GM19023 (cell line): Measurements from ENCODE around the gene DMGDH.
"Not testable (repeated sequence)": the region's sequence is repeated elsewhere in the genome, so short reads cannot be mapped to it uniquely, and the experiment has no call there.

Source experiments
- ATAC-seq: cut with Tn5 transposase; IDR thresholded peaks from one replicate; pipeline ENCODE4 v1.9.1; 2021; ENCODE audit warnings: mild to moderate bottlenecking, moderate library complexity; ENCODE audit not compliant: unreplicated experiment

Gene DMGDH

GRCh38 chr5:79020861-79021561 lies 48.5 kb downstream of the DMGDH start:
- no peak for ATAC-seq

DNA sequence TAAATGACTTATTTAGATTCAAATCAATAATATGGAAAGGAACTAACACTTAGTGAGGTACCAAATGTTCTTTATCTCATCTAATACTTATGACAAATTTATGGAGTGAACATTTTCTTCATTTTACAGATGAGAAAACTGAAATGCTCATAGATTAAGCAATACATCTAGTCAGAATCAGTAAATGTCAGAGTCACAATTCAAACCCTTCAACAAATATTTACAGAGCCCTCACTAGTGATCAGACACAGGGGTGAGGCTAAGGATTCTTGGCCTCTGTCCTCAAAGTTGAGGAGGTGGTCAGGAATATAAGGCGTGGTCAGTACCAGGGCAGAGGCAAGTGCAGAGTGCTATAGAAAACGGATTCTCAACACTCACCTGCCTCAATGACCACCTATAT lies 54.8 kb downstream of the DMGDH start:
- no peak for ATAC-seq

GRCh38 chr5:79011869-79012268 lies 57.6 kb downstream of the DMGDH start:
- ATAC-seq: no peak

DNA sequence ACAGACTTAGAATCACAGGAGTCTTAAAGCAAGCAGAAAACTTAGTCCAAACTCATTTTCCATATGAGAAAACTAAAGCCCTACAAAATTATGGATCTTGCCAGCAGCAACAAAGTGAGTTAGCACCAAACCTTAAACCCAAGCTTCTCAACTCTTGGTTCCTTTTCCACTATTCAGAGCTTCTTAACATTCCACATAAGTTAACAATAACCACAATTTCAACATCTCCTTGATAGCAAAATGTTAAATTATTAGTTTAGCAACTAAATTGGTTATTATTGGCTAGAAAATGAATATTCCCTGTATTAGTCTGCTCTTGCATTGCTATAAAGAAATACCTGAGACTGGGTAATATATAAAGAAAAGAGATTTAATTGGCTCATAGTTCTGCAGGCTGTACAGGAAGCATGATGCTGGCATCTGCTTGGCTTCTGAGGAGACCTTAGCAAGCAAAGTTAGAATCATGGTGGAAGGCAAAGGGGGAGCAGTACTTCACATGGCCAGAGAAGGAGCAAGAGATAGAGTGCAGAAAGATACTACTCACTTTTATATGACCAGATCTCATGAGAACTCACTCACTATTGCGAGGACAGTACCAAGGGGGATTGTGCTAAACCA lies 58.1 kb downstream of the DMGDH start:
- ATAC-seq: no peak

DNA sequence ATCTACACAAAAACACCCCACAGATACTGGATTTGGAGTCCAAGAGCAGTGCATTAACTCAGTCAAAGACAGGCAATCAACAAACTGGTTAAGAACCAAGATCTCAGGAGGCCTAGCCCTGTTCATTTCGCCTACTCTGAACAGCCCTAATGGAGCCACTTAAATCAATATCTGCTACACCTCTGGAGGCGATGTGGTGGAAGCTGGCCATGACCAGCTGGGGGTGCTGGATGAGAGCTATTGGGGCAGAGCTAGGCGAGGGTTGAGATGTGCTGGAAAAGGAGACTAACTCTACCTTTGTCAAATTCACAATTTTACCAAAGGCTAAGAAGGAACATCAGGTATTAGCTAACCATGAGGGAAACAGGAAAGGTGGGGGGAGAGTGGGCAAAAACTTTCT lies 61.1 kb downstream of the DMGDH start:
- no peak for ATAC-seq

DNA sequence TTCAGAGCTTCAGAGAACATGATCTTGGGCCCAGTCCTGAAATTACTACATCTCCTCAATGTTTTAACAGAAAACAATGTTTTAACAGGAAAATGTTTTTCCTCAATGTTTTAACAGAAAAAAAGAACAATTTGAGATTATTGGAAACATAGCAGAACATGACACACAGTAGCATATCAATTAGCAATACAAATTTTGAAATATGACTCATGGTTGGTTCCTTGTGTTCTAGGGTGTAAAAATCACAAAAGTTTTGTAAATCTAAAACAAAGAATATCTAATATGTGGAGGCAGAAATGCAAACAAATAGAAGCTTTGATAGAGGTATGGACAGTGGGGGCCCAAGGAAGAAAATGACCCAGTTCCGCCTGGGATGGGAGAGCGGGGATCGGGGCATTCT lies 61.6 kb downstream of the DMGDH start:
- no peak for ATAC-seq

- ATAC-seq: no peak
These were observed 63.4 kb downstream of the DMGDH start for GRCh38 chr5:79005936-79006631.

GRCh38 chr5:79005151-79005550 lies 64.3 kb downstream of the DMGDH start:
- no peak for ATAC-seq

- no peak for ATAC-seq
These were observed 67.1 kb downstream of the DMGDH start for GRCh38 chr5:79002374-79002773.

DNA sequence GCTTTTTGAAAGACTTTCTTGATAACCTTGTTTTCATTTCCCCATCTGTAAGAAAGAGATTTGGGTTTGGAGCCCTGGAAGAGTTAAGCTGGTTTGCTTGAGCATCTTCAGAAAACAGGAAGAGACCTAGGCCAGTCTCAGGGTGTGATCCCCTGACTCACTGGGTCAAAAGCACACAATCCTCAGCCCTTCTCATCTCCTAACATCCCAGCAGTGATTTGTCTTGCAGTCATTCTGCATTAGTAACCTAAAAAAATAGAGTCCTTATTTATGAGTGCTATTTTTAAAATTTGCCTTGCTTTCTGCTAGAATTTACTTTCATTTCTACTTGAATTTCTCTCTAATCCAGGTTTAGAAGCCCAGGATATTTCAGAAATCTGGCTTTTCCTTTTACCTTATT lies 68.0 kb downstream of the DMGDH start:
- no peak for ATAC-seq

DNA sequence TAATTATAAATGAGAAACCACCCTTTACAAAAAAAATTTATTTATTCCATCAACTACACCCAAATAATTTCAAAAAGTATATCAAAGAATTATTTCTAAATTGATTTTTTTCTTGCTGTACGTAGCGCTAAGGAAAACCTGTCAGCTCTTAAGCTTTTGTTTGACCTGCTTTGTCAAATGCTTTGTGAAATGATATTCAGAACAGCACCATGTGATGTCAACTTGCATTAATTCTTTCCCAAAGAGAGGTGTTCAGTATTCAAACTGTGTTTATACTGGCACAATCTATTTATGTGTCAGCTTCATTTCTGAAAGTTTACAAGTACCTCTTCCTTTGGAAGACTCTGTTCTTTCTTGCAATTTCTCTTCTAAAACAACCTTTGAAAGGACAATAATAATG lies 72.4 kb downstream of the DMGDH start:
- no peak for ATAC-seq

- ATAC-seq: no peak
These were observed 73.9 kb downstream of the DMGDH start for GRCh38 chr5:78995521-78996007.

DNA sequence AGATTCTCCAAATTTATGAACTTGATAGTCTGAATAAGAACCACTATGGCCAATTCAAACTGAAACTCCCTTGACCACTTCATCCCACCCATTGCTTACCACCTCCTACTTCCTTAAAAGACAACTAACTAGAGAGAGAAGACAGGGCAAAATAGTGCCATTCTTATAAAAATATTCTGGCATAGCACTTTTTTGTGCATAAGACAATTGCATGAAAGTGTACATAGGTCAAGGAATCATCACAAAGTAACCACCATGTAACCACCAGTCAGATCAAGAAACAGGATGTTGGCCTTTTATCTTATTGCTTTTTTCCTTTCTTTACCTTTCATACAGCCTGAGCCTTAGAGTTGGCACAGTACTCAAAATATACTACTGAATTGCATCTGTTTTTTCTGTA lies 76.3 kb downstream of the DMGDH start:
- no peak for ATAC-seq

DNA sequence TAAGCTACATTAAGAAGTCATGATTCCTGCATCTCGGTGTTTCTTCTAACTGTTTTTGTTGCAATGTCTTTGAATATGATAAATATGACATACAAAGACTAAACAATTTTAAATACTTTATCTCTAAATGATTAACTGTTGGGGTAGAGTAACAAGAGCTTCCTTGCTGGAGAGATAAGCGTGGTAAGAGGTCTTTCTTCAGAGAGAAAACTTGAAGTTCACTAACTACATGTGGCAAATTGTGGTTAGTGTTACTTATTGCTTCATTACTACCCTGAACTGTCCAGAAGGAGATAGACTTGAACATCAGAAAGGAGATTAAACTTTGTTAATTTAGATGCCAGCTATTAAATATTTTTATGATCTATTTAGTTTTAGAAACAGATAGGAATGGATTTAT lies 77.3 kb downstream of the DMGDH start:
- ATAC-seq: no peak

GRCh38 chr5:78989080-78989479 lies 80.4 kb downstream of the DMGDH start:
- no peak for ATAC-seq

GRCh38 chr5:78985725-78986223 lies 83.7 kb downstream of the DMGDH start:
- ATAC-seq: peak; percentile 51

DNA sequence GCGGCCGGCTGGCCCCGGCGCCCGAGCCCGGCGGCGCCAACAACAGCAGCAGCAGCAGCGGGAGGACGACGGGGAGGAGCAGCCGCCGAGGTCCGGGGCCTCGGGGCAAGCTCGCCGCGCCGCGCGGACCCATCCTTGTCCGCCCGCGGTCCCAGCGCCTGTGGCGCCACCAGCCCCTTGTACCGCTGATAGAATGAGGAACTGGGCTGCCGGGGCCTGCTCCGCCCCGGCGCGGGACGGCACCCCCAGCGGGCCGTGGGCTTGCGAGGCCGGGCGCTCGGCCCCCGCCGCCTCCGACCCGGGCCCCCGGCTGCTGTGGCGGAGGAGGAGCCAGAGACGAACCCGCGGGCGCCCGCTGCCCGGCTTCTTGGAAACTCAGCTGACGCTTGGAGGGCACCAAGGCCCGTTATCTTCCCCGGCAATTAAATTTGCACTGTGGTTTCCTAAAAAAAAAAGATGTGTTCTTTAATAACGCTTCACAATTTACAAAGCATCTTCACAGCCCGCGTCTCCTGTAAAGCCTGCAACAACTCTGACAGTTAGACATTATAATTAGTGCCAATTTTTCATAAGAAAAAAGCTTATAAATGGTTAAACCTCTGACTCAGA lies 84.3 kb downstream of the DMGDH start, which contains the start of gene ARSB:
Gene ARSB (minus strand): TSS at position 195 of the 609 bp plus-strand sequence. CDS start 62 bp downstream, at position 133.
- peak; percentile 49 for ATAC-seq

DNA sequence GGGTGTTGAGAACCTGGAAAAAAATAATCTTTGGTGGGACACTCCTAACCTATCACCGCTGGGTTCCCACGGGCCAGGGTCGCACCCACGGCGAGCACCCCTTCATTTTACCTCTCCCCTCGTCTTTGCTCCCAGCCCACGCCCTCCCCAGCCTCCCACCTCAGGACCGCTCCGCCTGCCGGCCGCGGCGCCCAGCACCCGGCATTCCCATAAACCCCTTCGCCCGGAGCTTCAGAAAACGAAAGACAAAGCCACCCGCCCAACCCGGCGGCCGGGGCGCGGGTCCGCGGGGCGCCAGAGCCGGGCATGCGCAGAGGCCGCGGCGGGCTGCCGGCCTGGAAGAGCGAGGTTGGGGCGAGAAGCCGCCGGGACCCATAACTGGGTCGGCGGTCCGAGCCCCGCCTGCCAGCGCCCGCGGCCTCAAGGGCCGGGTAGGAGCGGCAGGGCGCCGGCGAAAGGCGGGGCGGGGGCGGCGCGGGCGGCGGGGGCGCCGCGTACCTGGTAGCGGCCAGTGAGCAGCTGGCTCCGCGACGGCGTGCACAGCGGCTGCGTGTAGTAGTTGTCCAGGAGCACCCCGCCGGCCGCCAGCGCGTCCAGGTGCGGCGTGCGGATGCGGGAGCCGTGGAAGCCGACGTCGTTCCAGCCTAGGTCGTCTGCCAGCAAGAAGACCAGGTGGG lies 84.9 kb downstream of the DMGDH start:
- ATAC-seq: peak; percentile 62

- ATAC-seq: peak; percentile 0
These were observed 85.7 kb downstream of the DMGDH start for GRCh38 chr5:78983601-78984438.

GRCh38 chr5:78983194-78983593 lies 86.3 kb downstream of the DMGDH start:
- ATAC-seq: not testable (repeated sequence)
